PC-3 (cell line): ENCODE results near the gene ZNF592. TPM values are rescaled to one million over a fixed set of nuclear protein-coding genes. Genes with fewer than 3 reads are reported as not detected.

ENCODE experiments used
- ATAC-seq: fragments of 200-7000 bp; cut with Tn5 transposase; 2 replicates; pipeline ENCODE4 v1.9.1; 2020; ENCODE audit warnings: mild to moderate bottlenecking, moderate library complexity
- BruUV-seq: library from RNA; stranded (reverse); fragments of 400-500 nt; replicated peaks from 2 replicates; lab custom pipeline; 2021; lab: Mats Ljungman, UMichigan
- CTCF ChIA-PET: fragments of 300-600 bp; sonication (Branson Sonifier 250); formaldehyde crosslinking; loops from one replicate; lab custom pipeline; 2022; ENCODE audit warnings: antibody characterized with exemption; lab: Charles Lee
- POLR2A ChIA-PET: fragments of 300-600 bp; sonication (Branson Sonifier 250); formaldehyde crosslinking; loops from one replicate; lab custom pipeline; 2022; ENCODE audit warnings: antibody characterized with exemption; ENCODE audit not compliant: unreplicated experiment; lab: Charles Lee
- DNase-seq: peaks from one replicate; pipeline ENCODE4 v3.0.0-alpha.2; 2015
- H2AFZ ChIP-seq: fragments of 300-600 bp; sonication (generic); 2 replicates; pipeline ENCODE4 v1.6.0; 2016; ENCODE audit warnings: antibody characterized with exemption, low read length
- H3F3A ChIP-seq: fragments of 300-600 bp; sonication (generic); one replicate; pipeline ENCODE4 v1.6.0; 2017; ENCODE audit warnings: antibody characterized with exemption, low read length, control low read depth, mild to moderate bottlenecking; ENCODE audit not compliant: unreplicated experiment
- H3K27ac ChIP-seq: fragments of 300-600 bp; sonication (generic); 2 replicates; pipeline ENCODE4 v1.5.1; 2016; ENCODE audit warnings: mild to moderate bottlenecking, low read length
- H3K27me3 ChIP-seq: fragments of 300-600 bp; sonication (generic); 2 replicates; pipeline ENCODE4 v1.6.1; 2016; ENCODE audit warnings: low read length, mixed read lengths
- H3K36me3 ChIP-seq: fragments of 300-600 bp; sonication (generic); 2 replicates; pipeline ENCODE4 v1.6.1; 2016; ENCODE audit warnings: low read depth, mixed run types, low read length, mixed read lengths
- H3K4me1 ChIP-seq: fragments of 300-600 bp; sonication (generic); 2 replicates; pipeline ENCODE4 v1.5.1; 2016; ENCODE audit warnings: low read length; ENCODE audit not compliant: insufficient read depth
- H3K4me2 ChIP-seq: fragments of 300-600 bp; sonication (generic); 2 replicates; pipeline ENCODE4 v1.6.0; 2016; ENCODE audit warnings: low read length
- H3K4me3 ChIP-seq: fragments of 300-600 bp; sonication (generic); 2 replicates; pipeline ENCODE4 v1.5.1; 2016; ENCODE audit warnings: mild to moderate bottlenecking, low read length, mixed read lengths
- H3K79me2 ChIP-seq: fragments of 300-600 bp; sonication (generic); 2 replicates; pipeline ENCODE4 v1.6.1; 2017; ENCODE audit warnings: low read length, mixed read lengths
- H3K9ac ChIP-seq: fragments of 300-600 bp; sonication (generic); 2 replicates; pipeline ENCODE4 v1.6.0; 2016; ENCODE audit warnings: mild to moderate bottlenecking, low read length
- H3K9me2 ChIP-seq: fragments of 300-600 bp; sonication (generic); replicated peaks from 2 replicates; pipeline ENCODE4 v1.6.1; 2016; ENCODE audit warnings: mixed run types, low read length, mixed read lengths
- H3K9me3 ChIP-seq: fragments of 300-600 bp; sonication (generic); 2 replicates; pipeline ENCODE4 v1.6.1; 2016; ENCODE audit warnings: low read length, mixed read lengths
- H4K20me1 ChIP-seq: fragments of 300-600 bp; sonication (generic); 2 replicates; pipeline ENCODE4 v1.6.1; 2016; ENCODE audit warnings: low read length, mixed read lengths
- CTCF ChIP-seq: fragments of 300-600 bp; sonication (generic); conservative IDR thresholded peaks from 2 replicates; pipeline ENCODE4 v1.5.1; 2017; ENCODE audit warnings: antibody characterized with exemption, low read depth, mild to moderate bottlenecking, low read length
- EZH2 ChIP-seq: fragments of 300-600 bp; sonication (generic); IDR thresholded peaks from one replicate; pipeline ENCODE4 v1.6.1; 2017; ENCODE audit warnings: antibody characterized with exemption, mild to moderate bottlenecking, low read length; ENCODE audit not compliant: unreplicated experiment
- EZH2phosphoT487 ChIP-seq: fragments of 300-600 bp; sonication (generic); IDR thresholded peaks from 2 replicates; pipeline ENCODE4 v1.6.1; 2018; ENCODE audit warnings: mild to moderate bottlenecking, antibody characterized with exemption, low read length, borderline replicate concordance
- intact Hi-C: fragments of 100-400 bp; cut with micrococcal nuclease; formaldehyde crosslinking; loops from 2 replicates; pipeline ENCODE4 v1.9.0; 2023
- total RNA-seq: library from RNA; depleted of rRNA; stranded (reverse); fragments of >200 nt; gene quantifications from 2 replicates; pipeline ENCODE4 v1.2.3, GENCODE V29; 2014

The ZNF592 gene
- total RNA-seq, 1 experiment from 2014 or later: 12.3 TPM

GRCh38 chr15:84784262-84784661, 35.9 kb downstream of the ZNF592 start:
- no peak overlapping the region for H3K4me2 ChIP-seq
- no peaks in the 10 kb centered on the region for H3K27me3 ChIP-seq
- no peak overlapping the region for H3K9ac ChIP-seq
- ATAC-seq: no peak
- H2AFZ ChIP-seq: no peak overlapping the region
- no peak overlapping the region for H3K27ac ChIP-seq
- peaks cover 31% of the 10 kb centered on the region for H3K36me3 ChIP-seq
- H4K20me1 ChIP-seq: peaks cover 4% of the 10 kb centered on the region; the same call in 1 of the 2 replicates
- no peaks in the 10 kb centered on the region for H3K4me1 ChIP-seq
- no peaks in the 10 kb centered on the region for H3K9me3 ChIP-seq
- ChIA-PET POLR2A (no interaction called here), CTCF (no interaction called here)
- intact Hi-C loops: no loop called here
- H3K4me3 ChIP-seq: no peak overlapping the region
- H3K79me2 ChIP-seq: peaks cover 56% of the 10 kb centered on the region
- H3K9me2 ChIP-seq: no peaks in the 10 kb centered on the region
- H3F3A ChIP-seq: no peaks in the 10 kb centered on the region
- TF ChIP-seq CTCF: no peak
- TF ChIP-seq EZH2phosphoT487: no peak
- BruUV-seq: no TSS peak
- no peak for DNase-seq

- no peaks in the 10 kb centered on the region for H3K4me1 ChIP-seq
- no peaks in the 10 kb centered on the region for H3F3A ChIP-seq
- DNase-seq (no peak), ATAC-seq (no peak)
- intact Hi-C loops: no loop called here
- no peak for TF ChIP-seq CTCF
- TF ChIP-seq EZH2: no peak
- TF ChIP-seq EZH2phosphoT487: no peak
- peaks cover 31% of the 10 kb centered on the region for H3K36me3 ChIP-seq
- H3K27ac ChIP-seq: no peak overlapping the region
- no peaks in the 10 kb centered on the region for H3K9me2 ChIP-seq
- no peak overlapping the region for H2AFZ ChIP-seq
- no peak overlapping the region for H3K4me2 ChIP-seq
- H3K4me3 ChIP-seq: no peak overlapping the region
- no TSS peak for BruUV-seq
- H3K27me3 ChIP-seq: no peaks in the 10 kb centered on the region
- ChIA-PET CTCF (no interaction called here), POLR2A (interaction anchor here (0.7 kb wide), 1 partner anchor 122 kb away, joined by 10 read pairs; no protein-coding TSS in a partner anchor)
- no peak overlapping the region for H3K9ac ChIP-seq
- peaks cover 57% of the 10 kb centered on the region for H3K79me2 ChIP-seq
- H4K20me1 ChIP-seq: peaks cover 4% of the 10 kb centered on the region; the same call in 1 of the 2 replicates
- no peaks in the 10 kb centered on the region for H3K9me3 ChIP-seq
These were observed 36.7 kb downstream of the ZNF592 start for GRCh38 chr15:84785053-84785452.

DNA sequence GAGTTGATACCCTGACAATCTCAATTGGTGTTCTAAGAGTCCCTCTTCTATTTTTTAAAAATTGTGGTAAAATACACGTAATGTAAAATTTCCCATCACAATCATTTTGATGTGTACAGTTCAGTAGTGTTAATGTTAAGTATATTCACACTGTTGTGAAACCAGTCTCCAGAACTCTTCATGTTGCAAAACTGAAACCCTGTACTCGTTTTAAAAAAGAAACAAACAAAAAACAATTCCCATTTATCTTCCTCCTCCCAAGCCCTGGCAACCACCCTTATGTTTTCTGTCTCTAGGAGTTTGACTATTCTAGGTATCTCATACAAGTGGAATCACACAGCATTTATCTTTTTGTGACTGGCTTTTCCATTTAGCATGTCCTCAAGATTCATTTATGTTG, 40.1 kb downstream of the ZNF592 start:
- Histone ChIP-seq H2AFZ (no peak overlapping the region), H3K9me2 (no peaks in the 10 kb centered on the region), H3K4me1 (no peaks in the 10 kb centered on the region), H3K36me3 (peaks cover 36% of the 10 kb centered on the region), H3K9ac (no peak overlapping the region), H3K27ac (no peak overlapping the region), H3K4me3 (no peak overlapping the region), H3K4me2 (no peak overlapping the region), H4K20me1 (peaks cover 4% of the 10 kb centered on the region), H3K27me3 (no peaks in the 10 kb centered on the region), H3K79me2 (peaks cover 63% of the 10 kb centered on the region), H3K9me3 (no peaks in the 10 kb centered on the region), H3F3A (no peaks in the 10 kb centered on the region)
- ATAC-seq (no peak), DNase-seq (no peak)
- intact Hi-C loops: no loop called here
- ChIA-PET POLR2A (no interaction called here), CTCF (no interaction called here)
- no TSS peak for BruUV-seq
- TF ChIP-seq EZH2phosphoT487 (no peak), CTCF (no peak), EZH2 (no peak)
